Caco-2 (cell line): ENCODE results near the gene LAP3. TPM values are rescaled to one million over a fixed set of nuclear protein-coding genes. Genes with fewer than 3 reads are reported as not detected.

Experiments
- BruUV-seq: library from RNA; stranded (reverse); fragments of 400-500 nt; replicated peaks from 2 replicates; lab custom pipeline; 2021; lab: Mats Ljungman, UMichigan
- CTCF ChIA-PET: fragments of 300-600 bp; sonication (Branson Sonifier 250); formaldehyde crosslinking; loops from one replicate; lab custom pipeline; 2022; ENCODE audit warnings: antibody characterized with exemption; lab: Charles Lee
- POLR2A ChIA-PET: fragments of 300-600 bp; sonication (Branson Sonifier 250); formaldehyde crosslinking; loops from one replicate; lab custom pipeline; 2022; ENCODE audit warnings: antibody characterized with exemption; lab: Charles Lee
- DNase-seq, 2 experiments: peaks; one replicate each; pipeline versions ENCODE4 v3.0.0 to v3.0.0-alpha.2; 2020 to 2022
- H3K27me3 ChIP-seq: replicated peaks from 2 replicates; pipeline ENCODE4 v1.6.0; 2011; ENCODE audit warnings: low read length; ENCODE audit not compliant: control insufficient read depth, insufficient read depth
- H3K36me3 ChIP-seq: 2 replicates; pipeline ENCODE4 v1.5.1; 2011; ENCODE audit warnings: low read length; ENCODE audit not compliant: control insufficient read depth, insufficient read depth
- H3K4me1 ChIP-seq: fragments of 250-450 bp; sonication (Bioruptor Pico); 2 replicates; pipeline ENCODE4 v1.5.1; 2020; ENCODE audit warnings: mild to moderate bottlenecking
- H3K4me3 ChIP-seq: 2 replicates; pipeline ENCODE4 v1.5.1; 2011; ENCODE audit warnings: low read depth, mild to moderate bottlenecking, control low read depth, low read length
- H3K9me3 ChIP-seq: fragments of 250-450 bp; sonication (Bioruptor Pico); 2 replicates; pipeline ENCODE4 v1.5.1; 2020; ENCODE audit warnings: mild to moderate bottlenecking, moderate library complexity
- H3K27ac Mint-ChIP-seq: one replicate; pipeline ENCODE4 v1.8.0; 2022; ENCODE audit warnings: mixed read lengths; ENCODE audit not compliant: unreplicated experiment
- H3K27me3 Mint-ChIP-seq: one replicate; pipeline ENCODE4 v1.8.0; 2022; ENCODE audit warnings: mixed read lengths; ENCODE audit not compliant: insufficient read depth, unreplicated experiment
- H3K36me3 Mint-ChIP-seq: one replicate; pipeline ENCODE4 v1.8.0; 2022; ENCODE audit warnings: mild to moderate bottlenecking, mixed read lengths; ENCODE audit not compliant: insufficient read depth, unreplicated experiment
- H3K4me1 Mint-ChIP-seq: one replicate; pipeline ENCODE4 v1.8.0; 2022; ENCODE audit warnings: low read depth, mixed read lengths; ENCODE audit not compliant: unreplicated experiment
- H3K4me3 Mint-ChIP-seq: one replicate; pipeline ENCODE4 v1.8.0; 2022; ENCODE audit warnings: mild to moderate bottlenecking, moderate library complexity, mixed read lengths; ENCODE audit not compliant: unreplicated experiment
- H3K9me3 Mint-ChIP-seq: one replicate; pipeline ENCODE4 v1.8.0; 2022; ENCODE audit warnings: mixed read lengths; ENCODE audit not compliant: unreplicated experiment
- intact Hi-C: fragments of 100-400 bp; cut with micrococcal nuclease; formaldehyde crosslinking; loops from one replicate; pipeline ENCODE4 v1.10.0; 2022; ENCODE audit not compliant: unreplicated experiment
- total RNA-seq: library from RNA; stranded (reverse); gene quantifications from 2 replicates; pipeline ENCODE4 v1.2.3, GENCODE V29; 2022
- TF ChIP-seq, protein P1 (sequence below), 2 experiments: fragments of 200-600 bp in 1 of 2; IDR thresholded peaks; 1 replicate in 1 of 2; 2 replicates in 1 of 2; pipeline versions ENCODE4 v1.5.1 to v1.8.0; 2011 to 2022; ENCODE audit warnings: antibody characterized with exemption in 1 of 2, control low read depth in 1 of 2, inconsistent platforms in 1 of 2, low read depth in 1 of 2, low read length in 1 of 2, mild to moderate bottlenecking in 1 of 2, moderate library complexity in 1 of 2; ENCODE audit not compliant: insufficient read depth in 1 of 2, severe bottlenecking in 1 of 2, unreplicated experiment in 1 of 2

Gene LAP3
- total RNA-seq, 1 experiment from 2014 or later = 62.7 TPM

DNA sequence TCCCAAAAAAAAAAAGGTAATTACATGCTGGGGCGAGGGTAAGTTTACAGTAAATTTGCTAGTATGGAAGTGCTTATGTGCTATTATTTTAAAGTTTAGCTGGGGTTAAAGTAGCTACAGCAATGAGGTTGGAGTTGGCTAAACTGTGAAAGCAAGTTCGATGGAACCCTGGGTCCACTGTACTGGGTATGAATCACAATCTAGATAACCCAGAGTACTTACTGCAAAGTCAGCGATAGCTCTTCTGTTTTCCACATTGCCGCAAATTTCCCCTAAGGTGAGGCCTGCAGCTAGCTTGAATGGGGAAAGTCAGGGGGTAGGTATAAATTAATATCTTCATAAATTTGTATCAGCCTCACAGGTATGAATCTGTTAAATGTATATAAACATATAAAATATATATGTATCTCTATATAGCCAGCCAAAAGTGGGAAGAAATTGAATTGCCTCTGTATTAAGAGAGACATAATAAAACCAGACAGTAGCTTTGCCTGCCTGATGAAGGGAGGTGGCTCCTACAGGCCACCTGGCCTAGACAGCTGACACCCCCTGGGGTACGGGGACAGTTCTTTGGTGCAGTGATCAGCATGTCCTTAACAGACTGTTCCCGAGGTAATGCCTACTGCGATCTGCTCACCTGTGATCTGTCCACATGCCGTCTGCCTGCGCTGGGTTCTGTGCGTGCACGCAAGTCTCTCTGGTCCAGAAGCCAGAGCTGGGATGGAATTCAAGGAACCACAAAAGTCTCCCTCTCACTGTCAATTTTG is 31.4 kb upstream of the LAP3 start:
- Histone ChIP-seq H3K27me3 (no peaks in the 10 kb centered on the region), H3K4me1 (no peaks in the 10 kb centered on the region), H3K4me3 (no peak overlapping the region), H3K9me3 (no peaks in the 10 kb centered on the region), H3K36me3 (no peaks in the 10 kb centered on the region)
- intact Hi-C loops = no loop called here
- Mint-ChIP-seq H3K36me3 (no peaks in the 10 kb centered on the region), H3K27me3 (peaks cover 4% of the 10 kb centered on the region), H3K4me3 (no peak overlapping the region), H3K27ac (no peak overlapping the region), H3K9me3 (no peaks in the 10 kb centered on the region), H3K4me1 (no peaks in the 10 kb centered on the region)
- TF ChIP-seq, protein P1, sequence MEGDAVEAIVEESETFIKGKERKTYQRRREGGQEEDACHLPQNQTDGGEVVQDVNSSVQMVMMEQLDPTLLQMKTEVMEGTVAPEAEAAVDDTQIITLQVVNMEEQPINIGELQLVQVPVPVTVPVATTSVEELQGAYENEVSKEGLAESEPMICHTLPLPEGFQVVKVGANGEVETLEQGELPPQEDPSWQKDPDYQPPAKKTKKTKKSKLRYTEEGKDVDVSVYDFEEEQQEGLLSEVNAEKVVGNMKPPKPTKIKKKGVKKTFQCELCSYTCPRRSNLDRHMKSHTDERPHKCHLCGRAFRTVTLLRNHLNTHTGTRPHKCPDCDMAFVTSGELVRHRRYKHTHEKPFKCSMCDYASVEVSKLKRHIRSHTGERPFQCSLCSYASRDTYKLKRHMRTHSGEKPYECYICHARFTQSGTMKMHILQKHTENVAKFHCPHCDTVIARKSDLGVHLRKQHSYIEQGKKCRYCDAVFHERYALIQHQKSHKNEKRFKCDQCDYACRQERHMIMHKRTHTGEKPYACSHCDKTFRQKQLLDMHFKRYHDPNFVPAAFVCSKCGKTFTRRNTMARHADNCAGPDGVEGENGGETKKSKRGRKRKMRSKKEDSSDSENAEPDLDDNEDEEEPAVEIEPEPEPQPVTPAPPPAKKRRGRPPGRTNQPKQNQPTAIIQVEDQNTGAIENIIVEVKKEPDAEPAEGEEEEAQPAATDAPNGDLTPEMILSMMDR (IDR thresholded peaks at IDR 0.05; ENCODE audit: insufficient read depth in 1 of 2, low read depth in 1 of 2, low read length in 1 of 2, severe bottlenecking in 1 of 2, unreplicated experiment in 1 of 2) = no peak
- POLR2A ChIA-PET = interaction anchor here (0.7 kb wide), 1 partner anchor 69 kb away, joined by 4 read pairs; the partner anchor contains the start of gene MED28
- DNase-seq = no peak
- CTCF ChIA-PET = interaction anchor here (0.6 kb wide), 1 partner anchor 68 kb away, joined by 4 read pairs; no protein-coding TSS in a partner anchor
- BruUV-seq = no TSS peak

GRCh38 chr4:17546222-17546621 is 30.8 kb upstream of the LAP3 start:
- no peaks in the 10 kb centered on the region for H3K27me3 ChIP-seq
- ChIA-PET POLR2A (no interaction called here), CTCF (no interaction called here)
- peaks cover 4% of the 10 kb centered on the region for H3K27me3 Mint-ChIP-seq
- no peaks in the 10 kb centered on the region for H3K4me1 ChIP-seq
- no TSS peak for BruUV-seq
- no peaks in the 10 kb centered on the region for H3K36me3 Mint-ChIP-seq
- H3K9me3 Mint-ChIP-seq = no peaks in the 10 kb centered on the region
- TF ChIP-seq, protein P1 (IDR thresholded peaks at IDR 0.05; ENCODE audit: insufficient read depth in 1 of 2, low read depth in 1 of 2, low read length in 1 of 2, severe bottlenecking in 1 of 2, unreplicated experiment in 1 of 2) = no peak
- no peak for DNase-seq
- H3K36me3 ChIP-seq = no peaks in the 10 kb centered on the region
- no peak overlapping the region for H3K27ac Mint-ChIP-seq
- no peaks in the 10 kb centered on the region for H3K4me1 Mint-ChIP-seq
- H3K4me3 Mint-ChIP-seq = no peak overlapping the region
- H3K9me3 ChIP-seq = no peaks in the 10 kb centered on the region
- H3K4me3 ChIP-seq = no peak overlapping the region
- intact Hi-C loops = no loop called here

GRCh38 chr4:17546678-17547077 is 30.3 kb upstream of the LAP3 start:
- CTCF ChIA-PET = no interaction called here
- H3K36me3 Mint-ChIP-seq = no peaks in the 10 kb centered on the region
- H3K4me1 Mint-ChIP-seq = no peaks in the 10 kb centered on the region
- TF ChIP-seq, protein P1 (IDR thresholded peaks at IDR 0.05; ENCODE audit: insufficient read depth in 1 of 2, low read depth in 1 of 2, low read length in 1 of 2, severe bottlenecking in 1 of 2, unreplicated experiment in 1 of 2) = no peak
- Histone ChIP-seq H3K36me3 (no peaks in the 10 kb centered on the region), H3K27me3 (no peaks in the 10 kb centered on the region), H3K4me3 (no peak overlapping the region), H3K4me1 (no peaks in the 10 kb centered on the region), H3K9me3 (no peaks in the 10 kb centered on the region)
- intact Hi-C loops = no loop called here
- no peaks in the 10 kb centered on the region for H3K9me3 Mint-ChIP-seq
- POLR2A ChIA-PET = no interaction called here
- no peak overlapping the region for H3K27ac Mint-ChIP-seq
- no peak overlapping the region for H3K4me3 Mint-ChIP-seq
- DNase-seq = no peak
- BruUV-seq = no TSS peak
- peaks cover 4% of the 10 kb centered on the region for H3K27me3 Mint-ChIP-seq
